ENCODE data around the gene ABCA9. TPM values are rescaled to one million over a fixed set of nuclear protein-coding genes. Genes with fewer than 3 reads are reported as not detected.

ABCA9 gene
- total RNA-seq, 1 experiment from 2014 or later, result not detected

DNA sequence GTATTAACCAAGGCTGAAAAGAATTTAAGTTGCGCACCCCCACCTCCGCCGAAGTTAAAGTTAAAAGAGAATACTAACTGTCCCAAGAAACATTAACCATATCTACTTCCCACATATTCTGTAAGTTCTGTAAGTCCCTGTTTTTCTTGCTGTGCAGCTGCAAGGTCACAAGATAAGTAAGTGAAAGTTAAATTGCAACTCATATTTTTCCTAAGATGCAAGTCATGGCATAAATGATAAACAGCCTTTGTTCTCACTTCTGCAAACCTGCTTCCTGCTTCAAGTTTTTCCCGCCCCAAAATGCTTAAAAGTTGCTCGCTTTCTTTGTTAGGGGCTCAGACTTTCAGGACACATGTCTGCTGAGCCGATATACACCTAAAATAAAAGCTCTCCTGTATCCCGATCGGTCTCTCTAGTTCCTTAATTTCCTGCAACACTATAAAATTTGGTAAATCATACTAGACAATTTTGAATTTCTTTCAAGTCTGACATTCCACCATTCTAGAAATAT is 32.6 kb upstream of the ABCA9 start:
- no peaks in the 10 kb centered on the region for H3K79me2 ChIP-seq (ENCODE audit: insufficient read depth, low read length)
- no peak overlapping the region for H3K4me3 Mint-ChIP-seq
- no peaks in the 10 kb centered on the region for H3K9me3 Mint-ChIP-seq

More for the DNA sequence above, 32.6 kb upstream of the ABCA9 start:
- Histone ChIP-seq H4K5ac (ENCODE audit: insufficient read length, low read depth, low read length) (no peak overlapping the region), H2AK5ac (ENCODE audit: insufficient read length, low read length) (no peak overlapping the region), H3K9ac (ENCODE audit: extremely low read depth, insufficient read length, low read length) (no peak overlapping the region), H3K27ac (ENCODE audit: insufficient read length, low read depth, low read length) (no peak overlapping the region), H2BK120ac (ENCODE audit: low read depth, low read length, poor library complexity, severe bottlenecking) (no peak overlapping the region), H2BK20ac (ENCODE audit: low read depth, low read length, poor library complexity, severe bottlenecking) (no peak overlapping the region), H3K18ac (ENCODE audit: insufficient read length, low read depth, low read length) (no peak overlapping the region), H3K14ac (ENCODE audit: insufficient read depth, low read length) (no peak overlapping the region), H3K9me3 (ENCODE audit: control insufficient read depth, low read depth, low read length) (no peaks in the 10 kb centered on the region), H2BK5ac (ENCODE audit: insufficient read length, low read length) (no peak overlapping the region), H4K8ac (replicated peaks; ENCODE audit: insufficient read length, low read depth, low read length) (no peak overlapping the region), H4K91ac (ENCODE audit: insufficient read length, low read depth, low read length) (no peak overlapping the region), H3K23ac (ENCODE audit: insufficient read length, low read depth, low read length) (no peak overlapping the region), H3K4ac (ENCODE audit: low read depth, low read length) (no peak overlapping the region), H2AFZ (ENCODE audit: low read length) (no peak overlapping the region), H3K56ac (ENCODE audit: insufficient read length, low read depth, low read length) (no peak overlapping the region), H3K23me2 (ENCODE audit: insufficient read length, low read depth, low read length, poor library complexity, severe bottlenecking) (no peaks in the 10 kb centered on the region), H2BK15ac (ENCODE audit: low read depth, low read length) (no peak overlapping the region), H3K27me3 (ENCODE audit: insufficient read depth, low read length) (no peaks in the 10 kb centered on the region), H3K4me1 (ENCODE audit: insufficient read depth, low read length) (no peaks in the 10 kb centered on the region), H3K4me2 (ENCODE audit: insufficient read depth, insufficient read length, low read length) (no peak overlapping the region), H2BK12ac (ENCODE audit: insufficient read length, low read depth, low read length) (no peak overlapping the region), H3K79me1 (ENCODE audit: insufficient read depth, low read depth, low read length, poor library complexity, severe bottlenecking) (no peaks in the 10 kb centered on the region), H3T11ph (ENCODE audit: low read length) (no peak overlapping the region), H4K20me1 (ENCODE audit: control insufficient read depth, insufficient read depth, insufficient read length) (no peaks in the 10 kb centered on the region)
- H3K36me3 Mint-ChIP-seq (ENCODE audit: insufficient read depth in 1 of 3, low read depth in 3 of 3), result no peaks in the 10 kb centered on the region
- H3K27ac Mint-ChIP-seq, result no peak overlapping the region
- no peak for TF ChIP-seq CTCF (conservative IDR thresholded peaks at IDR 0.05)
- no peaks in the 10 kb centered on the region for H3K27me3 Mint-ChIP-seq (ENCODE audit: low read depth)
- WGBS (ENCODE audit: extremely low coverage, insufficient read length, low lambda C conversion rate), result no CpG with 5 or more reads among the region's 8 CpGs
- no peaks in the 10 kb centered on the region for H3K4me1 Mint-ChIP-seq
- no peak for DNase-seq

All from H9 (cell line).